PC-3 (cell line): Measurements from ENCODE around the gene TMEM45B. TPM values are rescaled to one million over a fixed set of nuclear protein-coding genes. Genes with fewer than 3 reads are reported as not detected.
"Not testable (repeated sequence)": the region's sequence is repeated elsewhere in the genome, so short reads cannot be mapped to it uniquely, and the experiment has no call there.

Experiments
- ATAC-seq: fragments of 200-7000 bp; cut with Tn5 transposase; 2 replicates; pipeline ENCODE4 v1.9.1; 2020; ENCODE audit warnings: mild to moderate bottlenecking, moderate library complexity
- BruUV-seq: library from RNA; stranded (reverse); fragments of 400-500 nt; replicated peaks from 2 replicates; lab custom pipeline; 2021; lab: Mats Ljungman, UMichigan
- CTCF ChIA-PET: fragments of 300-600 bp; sonication (Branson Sonifier 250); formaldehyde crosslinking; loops from one replicate; lab custom pipeline; 2022; ENCODE audit warnings: antibody characterized with exemption; lab: Charles Lee
- POLR2A ChIA-PET: fragments of 300-600 bp; sonication (Branson Sonifier 250); formaldehyde crosslinking; loops from one replicate; lab custom pipeline; 2022; ENCODE audit warnings: antibody characterized with exemption; ENCODE audit not compliant: unreplicated experiment; lab: Charles Lee
- DNase-seq: peaks from one replicate; pipeline ENCODE4 v3.0.0-alpha.2; 2015
- H2AFZ ChIP-seq: fragments of 300-600 bp; sonication (generic); 2 replicates; pipeline ENCODE4 v1.6.0; 2016; ENCODE audit warnings: antibody characterized with exemption, low read length
- H3F3A ChIP-seq: fragments of 300-600 bp; sonication (generic); one replicate; pipeline ENCODE4 v1.6.0; 2017; ENCODE audit warnings: antibody characterized with exemption, low read length, control low read depth, mild to moderate bottlenecking; ENCODE audit not compliant: unreplicated experiment
- H3K27ac ChIP-seq: fragments of 300-600 bp; sonication (generic); 2 replicates; pipeline ENCODE4 v1.5.1; 2016; ENCODE audit warnings: mild to moderate bottlenecking, low read length
- H3K27me3 ChIP-seq: fragments of 300-600 bp; sonication (generic); 2 replicates; pipeline ENCODE4 v1.6.1; 2016; ENCODE audit warnings: low read length, mixed read lengths
- H3K36me3 ChIP-seq: fragments of 300-600 bp; sonication (generic); 2 replicates; pipeline ENCODE4 v1.6.1; 2016; ENCODE audit warnings: low read depth, mixed run types, low read length, mixed read lengths
- H3K4me1 ChIP-seq: fragments of 300-600 bp; sonication (generic); 2 replicates; pipeline ENCODE4 v1.5.1; 2016; ENCODE audit warnings: low read length; ENCODE audit not compliant: insufficient read depth
- H3K4me2 ChIP-seq: fragments of 300-600 bp; sonication (generic); 2 replicates; pipeline ENCODE4 v1.6.0; 2016; ENCODE audit warnings: low read length
- H3K4me3 ChIP-seq: fragments of 300-600 bp; sonication (generic); 2 replicates; pipeline ENCODE4 v1.5.1; 2016; ENCODE audit warnings: mild to moderate bottlenecking, low read length, mixed read lengths
- H3K79me2 ChIP-seq: fragments of 300-600 bp; sonication (generic); 2 replicates; pipeline ENCODE4 v1.6.1; 2017; ENCODE audit warnings: low read length, mixed read lengths
- H3K9ac ChIP-seq: fragments of 300-600 bp; sonication (generic); 2 replicates; pipeline ENCODE4 v1.6.0; 2016; ENCODE audit warnings: mild to moderate bottlenecking, low read length
- H3K9me2 ChIP-seq: fragments of 300-600 bp; sonication (generic); replicated peaks from 2 replicates; pipeline ENCODE4 v1.6.1; 2016; ENCODE audit warnings: mixed run types, low read length, mixed read lengths
- H3K9me3 ChIP-seq: fragments of 300-600 bp; sonication (generic); 2 replicates; pipeline ENCODE4 v1.6.1; 2016; ENCODE audit warnings: low read length, mixed read lengths
- H4K20me1 ChIP-seq: fragments of 300-600 bp; sonication (generic); 2 replicates; pipeline ENCODE4 v1.6.1; 2016; ENCODE audit warnings: low read length, mixed read lengths
- EZH2 ChIP-seq: fragments of 300-600 bp; sonication (generic); IDR thresholded peaks from one replicate; pipeline ENCODE4 v1.6.1; 2017; ENCODE audit warnings: antibody characterized with exemption, mild to moderate bottlenecking, low read length; ENCODE audit not compliant: unreplicated experiment
- EZH2phosphoT487 ChIP-seq: fragments of 300-600 bp; sonication (generic); IDR thresholded peaks from 2 replicates; pipeline ENCODE4 v1.6.1; 2018; ENCODE audit warnings: mild to moderate bottlenecking, antibody characterized with exemption, low read length, borderline replicate concordance
- intact Hi-C: fragments of 100-400 bp; cut with micrococcal nuclease; formaldehyde crosslinking; loops from 2 replicates; pipeline ENCODE4 v1.9.0; 2023
- total RNA-seq: library from RNA; depleted of rRNA; stranded (reverse); fragments of >200 nt; gene quantifications from 2 replicates; pipeline ENCODE4 v1.2.3, GENCODE V29; 2014
- TF ChIP-seq, protein P1 (sequence below): fragments of 300-600 bp; sonication (generic); conservative IDR thresholded peaks from 2 replicates; pipeline ENCODE4 v1.5.1; 2017; ENCODE audit warnings: antibody characterized with exemption, low read depth, mild to moderate bottlenecking, low read length

TMEM45B gene
- total RNA-seq, 1 experiment from 2014 or later = 30.4 TPM

GRCh38 chr11:129795089-129795488, 20.6 kb upstream of the TMEM45B start:
- POLR2A ChIA-PET = no interaction called here
- H3K27me3 ChIP-seq = no peaks in the 10 kb centered on the region
- no peaks in the 10 kb centered on the region for H3K79me2 ChIP-seq
- CTCF ChIA-PET = no interaction called here
- no peaks in the 10 kb centered on the region for H3F3A ChIP-seq
- H3K4me3 ChIP-seq = no peak overlapping the region
- no peak overlapping the region for H3K27ac ChIP-seq
- H3K36me3 ChIP-seq = peaks cover 9% of the 10 kb centered on the region; the same call in 1 of the 2 replicates
- H3K4me1 ChIP-seq = peaks cover 6% of the 10 kb centered on the region; the same call in 1 of the 2 replicates
- no peak for TF ChIP-seq EZH2
- no peak for TF ChIP-seq EZH2phosphoT487
- TF ChIP-seq, protein P1, sequence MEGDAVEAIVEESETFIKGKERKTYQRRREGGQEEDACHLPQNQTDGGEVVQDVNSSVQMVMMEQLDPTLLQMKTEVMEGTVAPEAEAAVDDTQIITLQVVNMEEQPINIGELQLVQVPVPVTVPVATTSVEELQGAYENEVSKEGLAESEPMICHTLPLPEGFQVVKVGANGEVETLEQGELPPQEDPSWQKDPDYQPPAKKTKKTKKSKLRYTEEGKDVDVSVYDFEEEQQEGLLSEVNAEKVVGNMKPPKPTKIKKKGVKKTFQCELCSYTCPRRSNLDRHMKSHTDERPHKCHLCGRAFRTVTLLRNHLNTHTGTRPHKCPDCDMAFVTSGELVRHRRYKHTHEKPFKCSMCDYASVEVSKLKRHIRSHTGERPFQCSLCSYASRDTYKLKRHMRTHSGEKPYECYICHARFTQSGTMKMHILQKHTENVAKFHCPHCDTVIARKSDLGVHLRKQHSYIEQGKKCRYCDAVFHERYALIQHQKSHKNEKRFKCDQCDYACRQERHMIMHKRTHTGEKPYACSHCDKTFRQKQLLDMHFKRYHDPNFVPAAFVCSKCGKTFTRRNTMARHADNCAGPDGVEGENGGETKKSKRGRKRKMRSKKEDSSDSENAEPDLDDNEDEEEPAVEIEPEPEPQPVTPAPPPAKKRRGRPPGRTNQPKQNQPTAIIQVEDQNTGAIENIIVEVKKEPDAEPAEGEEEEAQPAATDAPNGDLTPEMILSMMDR = no peak
- no peak overlapping the region for H3K4me2 ChIP-seq
- no TSS peak for BruUV-seq
- H3K9me3 ChIP-seq = peaks cover 14% of the 10 kb centered on the region
- no peaks in the 10 kb centered on the region for H4K20me1 ChIP-seq
- no peak overlapping the region for H2AFZ ChIP-seq
- ATAC-seq (no peak), DNase-seq (no peak)
- intact Hi-C loops = no loop called here
- H3K9me2 ChIP-seq = no peaks in the 10 kb centered on the region
- no peak overlapping the region for H3K9ac ChIP-seq

GRCh38 chr11:129798212-129798611, 17.4 kb upstream of the TMEM45B start:
- DNase-seq (no peak), ATAC-seq (no peak)
- H3K4me1 ChIP-seq = peaks cover 4% of the 10 kb centered on the region
- H3K9ac ChIP-seq = no peak overlapping the region
- BruUV-seq = no TSS peak
- no peaks in the 10 kb centered on the region for H3F3A ChIP-seq
- ChIA-PET POLR2A (no interaction called here), CTCF (no interaction called here)
- no peak overlapping the region for H2AFZ ChIP-seq
- no peaks in the 10 kb centered on the region for H4K20me1 ChIP-seq
- H3K4me3 ChIP-seq = no peak overlapping the region
- no peaks in the 10 kb centered on the region for H3K27me3 ChIP-seq
- peaks cover 9% of the 10 kb centered on the region; the same call in 1 of the 2 replicates for H3K36me3 ChIP-seq
- no peaks in the 10 kb centered on the region for H3K9me2 ChIP-seq
- intact Hi-C loops = no loop called here
- no peaks in the 10 kb centered on the region for H3K79me2 ChIP-seq
- TF ChIP-seq EZH2 (no peak), EZH2phosphoT487 (no peak)
- TF ChIP-seq, protein P1 = no peak
- H3K27ac ChIP-seq = no peak overlapping the region
- peaks cover 14% of the 10 kb centered on the region for H3K9me3 ChIP-seq
- H3K4me2 ChIP-seq = no peak overlapping the region

DNA sequence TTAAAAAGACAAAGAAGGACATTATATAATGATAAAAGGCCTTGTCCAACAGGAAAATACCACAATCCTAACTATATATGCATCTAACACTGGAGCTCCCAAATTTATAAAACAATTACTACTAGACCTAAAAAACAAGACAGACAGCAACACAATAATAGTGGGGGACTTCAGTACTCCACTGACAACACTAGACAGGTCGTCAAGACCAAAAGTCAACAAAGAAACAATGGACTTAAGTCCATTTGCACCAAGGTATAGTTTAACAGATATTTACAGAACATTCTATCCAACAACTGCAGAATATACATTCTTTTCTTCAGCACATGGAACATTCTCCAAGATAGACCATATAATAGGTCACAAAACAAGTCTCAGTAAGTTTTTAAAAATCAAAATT, 15.5 kb upstream of the TMEM45B start:
- H3K27ac ChIP-seq, H3F3A ChIP-seq, H3K4me3 ChIP-seq, H3K4me2 ChIP-seq, H3K36me3 ChIP-seq, CTCF ChIA-PET, H3K79me2 ChIP-seq, H3K9me3 ChIP-seq, intact Hi-C loops, H2AFZ ChIP-seq, H3K9ac ChIP-seq, POLR2A ChIA-PET, DNase-seq, ATAC-seq, BruUV-seq, H4K20me1 ChIP-seq, H3K27me3 ChIP-seq, H3K9me2 ChIP-seq: not testable (repeated sequence)
- peaks cover 15% of the 10 kb centered on the region for H3K4me1 ChIP-seq
